AG09309 (cell line): ENCODE data around the gene EPHB2.
"Not testable (repeated sequence)": the region's sequence is repeated elsewhere in the genome, so short reads cannot be mapped to it uniquely, and the experiment has no call there.

Source experiments
- DNase-seq: peaks from one replicate; pipeline ENCODE4 v3.0.0-alpha.2; 2010; ENCODE audit warnings: low read depth
- H3K4me3 ChIP-seq: 2 replicates; pipeline ENCODE4 v1.5.1; 2011; ENCODE audit warnings: mild to moderate bottlenecking, low read depth, low read length, moderate library complexity; ENCODE audit not compliant: control insufficient read depth
- TF ChIP-seq, protein P1 (sequence below): IDR thresholded peaks from 2 replicates; pipeline ENCODE4 v1.5.1; 2011; ENCODE audit warnings: mild to moderate bottlenecking, low read depth, low read length, inconsistent platforms; ENCODE audit not compliant: insufficient read depth, control insufficient read depth; ENCODE audit errors: missing control alignments

The EPHB2 gene

DNA sequence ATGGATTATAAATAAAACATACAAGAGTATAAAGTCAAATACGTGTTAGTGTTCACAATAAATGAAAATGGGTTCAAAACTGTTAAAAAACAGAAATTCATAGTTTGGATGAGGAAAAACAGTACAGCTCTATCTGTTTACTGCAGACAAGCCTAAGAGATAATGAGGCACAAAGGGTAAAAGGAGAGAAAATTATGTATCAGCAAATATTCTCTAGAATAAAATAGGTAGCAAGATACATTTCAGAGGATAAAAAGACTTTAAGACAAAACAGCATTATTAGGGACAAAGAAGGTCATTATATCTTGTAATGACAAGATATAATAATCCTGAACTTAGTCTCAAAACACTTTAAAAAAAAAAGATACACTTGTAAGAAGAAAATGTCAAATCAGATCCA, 123.1 kb downstream of the EPHB2 start:
- no peak for DNase-seq
- H3K4me3 ChIP-seq = no peak overlapping the region
- TF ChIP-seq, protein P1, sequence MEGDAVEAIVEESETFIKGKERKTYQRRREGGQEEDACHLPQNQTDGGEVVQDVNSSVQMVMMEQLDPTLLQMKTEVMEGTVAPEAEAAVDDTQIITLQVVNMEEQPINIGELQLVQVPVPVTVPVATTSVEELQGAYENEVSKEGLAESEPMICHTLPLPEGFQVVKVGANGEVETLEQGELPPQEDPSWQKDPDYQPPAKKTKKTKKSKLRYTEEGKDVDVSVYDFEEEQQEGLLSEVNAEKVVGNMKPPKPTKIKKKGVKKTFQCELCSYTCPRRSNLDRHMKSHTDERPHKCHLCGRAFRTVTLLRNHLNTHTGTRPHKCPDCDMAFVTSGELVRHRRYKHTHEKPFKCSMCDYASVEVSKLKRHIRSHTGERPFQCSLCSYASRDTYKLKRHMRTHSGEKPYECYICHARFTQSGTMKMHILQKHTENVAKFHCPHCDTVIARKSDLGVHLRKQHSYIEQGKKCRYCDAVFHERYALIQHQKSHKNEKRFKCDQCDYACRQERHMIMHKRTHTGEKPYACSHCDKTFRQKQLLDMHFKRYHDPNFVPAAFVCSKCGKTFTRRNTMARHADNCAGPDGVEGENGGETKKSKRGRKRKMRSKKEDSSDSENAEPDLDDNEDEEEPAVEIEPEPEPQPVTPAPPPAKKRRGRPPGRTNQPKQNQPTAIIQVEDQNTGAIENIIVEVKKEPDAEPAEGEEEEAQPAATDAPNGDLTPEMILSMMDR = no peak

DNA sequence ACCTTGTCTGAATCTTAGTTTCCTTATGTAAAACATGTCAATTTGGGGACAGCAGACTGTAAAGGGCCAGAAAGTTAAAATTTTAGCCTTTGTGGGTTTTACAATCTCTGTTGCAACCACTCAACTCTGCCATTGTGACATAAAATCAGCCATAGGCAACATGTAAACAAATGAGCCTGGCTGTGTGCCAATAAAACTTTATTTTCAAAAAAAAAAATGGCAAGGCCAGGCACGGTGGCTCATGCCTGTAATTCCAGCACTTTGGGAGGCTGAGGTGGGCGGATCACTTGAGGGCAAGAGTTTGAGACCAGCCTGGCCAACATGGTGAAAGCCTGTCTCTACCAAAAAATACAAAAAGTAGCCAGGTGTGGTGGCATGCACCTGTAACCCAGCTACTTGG, 123.8 kb downstream of the EPHB2 start:
- DNase-seq, H3K4me3 ChIP-seq: not testable (repeated sequence)

DNA sequence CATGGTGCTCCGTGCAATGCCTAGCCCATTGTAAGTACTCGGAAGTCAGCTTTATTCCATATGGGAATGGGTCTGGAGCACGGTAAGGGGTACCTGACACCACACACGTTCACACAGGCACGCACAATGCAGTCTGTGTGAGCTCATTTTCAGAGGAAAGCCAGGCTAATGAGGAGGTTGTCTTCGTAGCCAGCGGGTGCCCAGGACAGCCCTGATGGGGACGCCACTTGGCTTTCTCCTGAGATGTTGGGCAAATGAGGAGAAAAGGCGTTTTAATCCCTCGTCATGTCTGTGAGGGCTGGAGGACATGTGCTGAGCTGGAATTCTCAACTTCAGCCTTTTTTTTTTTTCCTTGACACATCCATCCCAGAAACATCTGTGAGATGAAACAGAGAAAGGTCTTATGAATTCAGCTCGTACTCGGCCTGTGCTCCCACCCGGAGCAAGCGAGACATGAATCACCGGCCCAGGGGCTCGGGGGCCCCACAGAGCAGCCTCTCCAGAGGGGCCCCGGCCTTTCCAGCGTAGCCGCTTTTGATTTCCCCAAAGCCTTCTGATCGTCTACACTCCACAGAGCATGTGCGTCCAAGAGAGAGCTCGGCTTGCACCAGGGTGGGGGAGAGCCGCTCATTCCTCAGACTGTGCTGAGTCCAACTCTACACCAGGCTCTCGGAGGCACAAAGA, 125.1 kb downstream of the EPHB2 start:
- no peak overlapping the region for H3K4me3 ChIP-seq
- no peak for DNase-seq
- TF ChIP-seq, protein P1 = no peak

DNA sequence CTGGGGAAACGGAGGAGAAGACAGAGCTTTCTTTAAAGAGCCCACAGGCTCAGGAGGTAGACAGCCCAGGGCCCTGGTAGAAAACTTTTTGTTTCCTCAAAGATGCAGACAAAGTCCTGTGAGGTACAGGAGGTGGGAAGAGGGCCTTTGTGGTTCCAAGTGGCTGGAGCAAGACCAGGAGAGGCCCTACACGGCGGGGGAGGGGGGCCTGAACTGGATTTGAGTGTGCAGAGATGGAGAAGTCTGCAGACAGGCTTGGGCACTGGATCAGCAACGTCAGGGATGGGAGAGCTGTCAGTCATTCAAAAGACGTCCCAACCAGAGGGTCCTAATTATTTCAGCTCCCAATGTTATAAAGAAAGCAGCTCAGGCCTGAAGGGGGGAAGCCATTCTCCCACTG, 126.2 kb downstream of the EPHB2 start:
- H3K4me3 ChIP-seq = no peak overlapping the region
- no peak for DNase-seq
- TF ChIP-seq, protein P1 = no peak

DNA sequence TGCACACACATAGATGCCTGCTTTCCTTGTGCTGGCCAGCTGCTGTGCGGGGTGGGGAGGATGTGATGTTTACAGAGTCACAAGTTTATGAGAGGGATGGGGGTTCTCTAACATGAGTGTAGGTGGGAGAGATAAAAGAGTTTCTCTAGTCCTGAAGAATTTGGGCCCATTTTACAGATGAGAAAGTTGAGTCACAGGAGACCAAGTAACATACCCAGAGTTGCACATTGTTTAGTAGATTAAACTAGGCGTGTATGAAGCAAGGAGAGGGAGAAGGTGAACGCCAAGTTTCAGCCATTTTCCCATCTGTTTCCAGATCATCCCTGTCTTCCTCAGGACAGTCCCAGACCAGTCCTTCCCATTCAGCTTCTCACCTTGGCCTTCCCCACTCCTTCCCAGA, 126.7 kb downstream of the EPHB2 start:
- DNase-seq = no peak
- TF ChIP-seq, protein P1 = no peak
- H3K4me3 ChIP-seq = no peak overlapping the region

DNA sequence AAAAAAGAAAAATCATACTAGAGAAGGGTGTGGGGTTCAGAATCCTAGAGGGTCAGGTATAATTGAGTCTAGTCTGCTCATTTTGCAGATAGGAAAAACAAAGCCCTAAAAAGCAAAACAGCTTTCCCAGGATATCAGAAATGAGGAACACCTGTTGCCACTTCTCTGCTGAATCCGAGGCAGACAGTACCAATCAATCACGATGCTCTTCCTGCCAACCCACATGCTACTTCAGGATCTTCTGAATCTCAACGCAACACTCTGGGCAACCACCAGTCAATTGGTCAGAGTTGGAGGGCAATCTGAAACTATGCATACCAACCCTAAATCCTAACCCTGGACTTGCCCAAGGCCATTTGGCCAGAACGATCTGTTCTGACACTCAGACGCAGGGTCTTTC, 128.3 kb downstream of the EPHB2 start:
- TF ChIP-seq, protein P1 = no peak
- H3K4me3 ChIP-seq = no peak overlapping the region
- no peak for DNase-seq

- TF ChIP-seq, protein P1 = no peak
These were observed 129.2 kb downstream of the EPHB2 start for GRCh38 chr1:22839806-22840205.

More at GRCh38 chr1:22839806-22840205, 129.2 kb downstream of the EPHB2 start:
- DNase-seq = no peak
- H3K4me3 ChIP-seq = no peak overlapping the region
